Left lung (tissue), 10 donors: ENCODE results near the gene C8B. TPM values are rescaled to one million over a fixed set of nuclear protein-coding genes. Genes with fewer than 3 reads are reported as not detected.
A peak's percentile ranks its signal among the peaks of the same experiment; 100 is the strongest.

Source experiments
- ATAC-seq: fragments of 200-7000 bp; cut with Tn5 transposase; one replicate; pipeline ENCODE4 v1.9.1; 2020; ENCODE audit warnings: moderate library complexity
- DNase-seq, 4 donors: peaks; one replicate each; pipeline ENCODE4 v3.0.0-alpha.2; 2013 to 2020
- H3K27ac ChIP-seq, 2 donors: fragments of 200-600 bp; sonication (generic) in 1 of 2; one replicate each; pipeline versions ENCODE4 v1.5.0 to v1.8.0; 2020 to 2021
- H3K27me3 ChIP-seq, 2 donors: fragments of 200-600 bp; sonication (generic) in 1 of 2; one replicate each; pipeline versions ENCODE4 v1.5.0 to v1.8.0; 2020 to 2021
- H3K36me3 ChIP-seq, 2 donors: fragments of 200-600 bp; sonication (generic) in 1 of 2; one replicate each; pipeline versions ENCODE4 v1.5.0 to v1.8.0; 2020 to 2021
- H3K4me1 ChIP-seq, 2 donors: fragments of 200-600 bp; one replicate each; pipeline ENCODE4 v1.8.0; 2021
- H3K4me3 ChIP-seq, 2 donors: fragments of 200-600 bp; sonication (generic) in 1 of 2; one replicate each; pipeline versions ENCODE4 v1.5.0 to v1.8.0; 2020 to 2021; ENCODE audit warnings: mild to moderate bottlenecking in 1 of 2
- H3K9me3 ChIP-seq, 2 donors: fragments of 200-600 bp; sonication (generic) in 1 of 2; one replicate each; pipeline versions ENCODE4 v1.5.0 to v1.8.0; 2020 to 2021
- intact Hi-C, 2 donors: fragments of 100-400 bp; cut with DNase I; formaldehyde crosslinking; loops; one replicate each; pipeline versions ENCODE4 v1.11.2 to v1.14.2; 2022
- polyA plus RNA-seq, 6 donors: library from polyadenylated mRNA; unstranded; fragments of 120-200 nt; gene quantifications; one replicate each; pipeline ENCODE4 v1.2.1, GENCODE V29; 2013; ENCODE audit not compliant: insufficient read length in 6 of 6
- total RNA-seq, 2 donors: library from RNA; stranded (reverse); fragmentation: NEBNext Ultra II Directional; extraction: Animal tissue kit (Norgen Biotek cat#: 25700); gene quantifications; one replicate each; pipeline ENCODE4 v1.2.1, GENCODE V29; 2021
- TF ChIP-seq, protein P1 (sequence below), 2 donors: fragments of 200-600 bp; sonication (generic) in 1 of 2; IDR thresholded peaks; one replicate each; pipeline versions ENCODE4 v1.5.0 to v1.8.0; 2021; ENCODE audit warnings: antibody characterized with exemption in 2 of 2
- donor health status: DM: no; HTN: yes; CAD: no.
- donor health status: DM: no; HTN: no; CAD: no.

C8B gene
- total and polyA plus RNA-seq, 8 donors = 0.09 to 0.71 (median 0.18) TPM; not detected in 2

DNA sequence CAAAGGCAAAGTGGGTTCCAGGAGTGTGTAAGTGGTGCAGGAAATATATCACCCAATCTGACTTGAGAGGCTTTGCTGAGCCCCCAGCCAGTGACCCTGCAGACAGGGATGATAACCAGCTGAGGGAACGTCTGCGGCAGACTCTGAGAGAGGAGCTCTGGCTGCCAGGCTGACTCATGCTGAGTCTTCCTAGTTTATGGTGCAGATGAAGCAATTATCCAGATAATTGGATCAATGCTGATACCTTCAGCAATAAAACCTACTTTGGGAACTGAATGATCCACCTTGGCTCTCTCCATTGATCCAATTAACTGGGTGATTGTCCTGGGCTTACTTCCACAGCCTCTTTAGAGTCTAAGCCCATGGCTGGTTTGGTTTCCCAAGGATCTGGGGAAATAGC is 7.3 kb downstream of the C8B start:
- Histone ChIP-seq H3K4me1 (no peaks in the 10 kb centered on the region), H3K4me3 (no peak overlapping the region), H3K27me3 (no peaks in the 10 kb centered on the region), H3K27ac (no peak overlapping the region), H3K9me3 (no peaks in the 10 kb centered on the region), H3K36me3 (no peaks in the 10 kb centered on the region)
- TF ChIP-seq, protein P1, sequence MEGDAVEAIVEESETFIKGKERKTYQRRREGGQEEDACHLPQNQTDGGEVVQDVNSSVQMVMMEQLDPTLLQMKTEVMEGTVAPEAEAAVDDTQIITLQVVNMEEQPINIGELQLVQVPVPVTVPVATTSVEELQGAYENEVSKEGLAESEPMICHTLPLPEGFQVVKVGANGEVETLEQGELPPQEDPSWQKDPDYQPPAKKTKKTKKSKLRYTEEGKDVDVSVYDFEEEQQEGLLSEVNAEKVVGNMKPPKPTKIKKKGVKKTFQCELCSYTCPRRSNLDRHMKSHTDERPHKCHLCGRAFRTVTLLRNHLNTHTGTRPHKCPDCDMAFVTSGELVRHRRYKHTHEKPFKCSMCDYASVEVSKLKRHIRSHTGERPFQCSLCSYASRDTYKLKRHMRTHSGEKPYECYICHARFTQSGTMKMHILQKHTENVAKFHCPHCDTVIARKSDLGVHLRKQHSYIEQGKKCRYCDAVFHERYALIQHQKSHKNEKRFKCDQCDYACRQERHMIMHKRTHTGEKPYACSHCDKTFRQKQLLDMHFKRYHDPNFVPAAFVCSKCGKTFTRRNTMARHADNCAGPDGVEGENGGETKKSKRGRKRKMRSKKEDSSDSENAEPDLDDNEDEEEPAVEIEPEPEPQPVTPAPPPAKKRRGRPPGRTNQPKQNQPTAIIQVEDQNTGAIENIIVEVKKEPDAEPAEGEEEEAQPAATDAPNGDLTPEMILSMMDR (IDR thresholded peaks at IDR 0.05) = no peak
- intact Hi-C loops = no loop called here
- peak; percentile 24 for ATAC-seq
- DNase-seq = no peak

DNA sequence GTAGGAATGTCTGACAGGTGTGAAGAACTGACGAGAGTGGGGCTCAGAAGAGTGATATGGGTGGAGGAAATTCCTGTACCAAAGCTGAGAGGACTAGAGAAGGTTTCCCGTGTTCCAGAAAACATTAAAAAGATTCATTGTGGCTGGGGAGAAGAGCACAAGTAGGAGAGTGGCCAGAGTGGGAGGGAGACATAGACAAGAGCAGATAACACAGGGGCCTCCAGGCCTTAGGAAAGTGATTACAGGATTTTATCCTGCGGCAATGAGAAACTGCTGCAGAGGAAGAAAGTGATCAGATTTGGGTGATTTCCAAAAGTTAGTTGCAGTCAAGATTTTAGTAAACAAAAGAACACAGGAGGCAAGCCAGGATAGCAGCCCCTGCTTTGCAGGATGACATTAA is 7.9 kb downstream of the C8B start:
- ATAC-seq = no peak
- TF ChIP-seq, protein P1 (IDR thresholded peaks at IDR 0.05) = no peak
- intact Hi-C loops = no loop called here
- no peaks in the 10 kb centered on the region for H3K36me3 ChIP-seq
- no peaks in the 10 kb centered on the region for H3K9me3 ChIP-seq
- no peak overlapping the region for H3K4me3 ChIP-seq
- H3K27ac ChIP-seq = no peak overlapping the region
- H3K4me1 ChIP-seq = no peaks in the 10 kb centered on the region
- DNase-seq = no peak
- H3K27me3 ChIP-seq = no peaks in the 10 kb centered on the region

DNA sequence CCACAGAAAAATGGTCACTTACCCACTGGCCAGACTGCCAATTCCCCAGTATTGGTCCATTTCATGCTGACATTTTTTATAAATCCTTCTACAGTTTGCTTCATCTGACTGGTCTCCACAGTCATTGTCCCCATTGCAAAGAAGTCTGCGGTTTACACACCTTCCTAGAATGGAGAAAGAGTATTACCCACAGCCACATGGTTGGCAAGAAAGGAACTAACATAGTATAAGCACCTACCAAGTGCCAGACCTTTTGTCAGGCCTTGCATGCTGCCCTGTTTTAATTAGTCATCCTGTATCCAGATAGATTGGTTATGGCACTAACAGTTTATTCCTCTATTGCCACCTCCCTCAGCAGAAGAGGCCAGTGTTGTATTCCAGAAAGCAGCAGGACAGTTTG is 11.2 kb downstream of the C8B start:
- Histone ChIP-seq H3K27me3 (no peaks in the 10 kb centered on the region), H3K4me3 (no peak overlapping the region), H3K4me1 (no peaks in the 10 kb centered on the region), H3K9me3 (no peaks in the 10 kb centered on the region), H3K27ac (no peak overlapping the region), H3K36me3 (no peaks in the 10 kb centered on the region)
- DNase-seq = no peak
- TF ChIP-seq, protein P1 (IDR thresholded peaks at IDR 0.05) = no peak
- intact Hi-C loops = no loop called here
- no peak for ATAC-seq

DNA sequence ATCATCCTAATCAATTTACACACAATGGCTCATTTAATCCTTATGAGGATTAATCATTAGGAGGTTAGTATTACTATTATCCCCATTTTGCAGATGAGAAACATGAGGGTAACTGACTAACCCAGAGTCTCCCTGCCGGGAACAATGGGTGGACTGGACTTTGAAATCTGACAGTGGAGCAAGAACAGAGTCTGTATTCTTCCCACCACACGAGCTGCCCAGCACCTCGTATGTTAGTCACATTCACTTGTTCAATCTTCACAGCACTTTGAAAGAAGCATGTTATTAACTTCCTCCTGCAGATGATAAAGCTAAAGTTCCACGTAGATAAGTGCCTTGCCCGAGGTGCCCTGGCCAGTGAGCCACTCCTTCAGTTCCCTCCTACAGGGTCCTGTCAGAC is 12.4 kb downstream of the C8B start:
- no peaks in the 10 kb centered on the region for H3K36me3 ChIP-seq
- DNase-seq = no peak
- no peak overlapping the region for H3K27ac ChIP-seq
- no peak overlapping the region for H3K4me3 ChIP-seq
- intact Hi-C loops = no loop called here
- H3K4me1 ChIP-seq = no peaks in the 10 kb centered on the region
- no peaks in the 10 kb centered on the region for H3K27me3 ChIP-seq
- TF ChIP-seq, protein P1 (IDR thresholded peaks at IDR 0.05) = no peak
- H3K9me3 ChIP-seq = no peaks in the 10 kb centered on the region
- no peak for ATAC-seq

DNA sequence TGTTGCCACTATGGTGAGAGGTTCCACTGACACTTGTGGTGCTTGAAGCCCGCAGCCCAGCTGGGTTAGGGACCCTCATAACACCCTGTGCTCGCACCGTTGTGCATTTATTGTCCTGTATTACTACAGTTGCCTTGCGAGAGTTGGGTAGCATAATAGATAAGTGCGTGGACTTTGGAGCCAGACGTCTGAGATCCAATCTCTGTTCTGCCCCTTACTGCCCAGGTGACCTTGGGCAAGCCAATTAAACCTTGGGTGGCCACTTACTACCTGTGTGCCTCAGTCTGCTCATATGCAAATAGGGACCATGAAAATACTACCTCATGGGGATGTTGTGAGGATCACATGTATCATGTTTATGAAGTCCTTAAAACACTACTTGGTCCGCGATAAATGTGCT is 13.3 kb downstream of the C8B start:
- Histone ChIP-seq H3K27ac (no peak overlapping the region), H3K4me1 (no peaks in the 10 kb centered on the region), H3K9me3 (no peaks in the 10 kb centered on the region), H3K27me3 (no peaks in the 10 kb centered on the region), H3K36me3 (no peaks in the 10 kb centered on the region), H3K4me3 (no peak overlapping the region)
- ATAC-seq (no peak), DNase-seq (no peak)
- TF ChIP-seq, protein P1 (IDR thresholded peaks at IDR 0.05) = no peak
- intact Hi-C loops = no loop called here
